Fibroblast of mammary gland (primary cell): ENCODE measurements around the gene TMEM143.
"Not testable (repeated sequence)": the region's sequence is repeated elsewhere in the genome, so short reads cannot be mapped to it uniquely, and the experiment has no call there.

Experiments used
- DNase-seq: peaks from one replicate; pipeline ENCODE4 v3.0.0-alpha.2; 2010; ENCODE audit warnings: low read depth
- H3K4me3 ChIP-seq: 2 replicates; pipeline ENCODE4 v1.5.1; 2011; ENCODE audit warnings: low read depth, mild to moderate bottlenecking, low read length, moderate library complexity; ENCODE audit not compliant: control insufficient read depth
- CTCF ChIP-seq: conservative IDR thresholded peaks from 2 replicates; pipeline ENCODE4 v1.5.1; 2011; ENCODE audit warnings: low read depth, low read length, inconsistent platforms; ENCODE audit not compliant: control insufficient read depth, insufficient read depth

Gene TMEM143

GRCh38 chr19:48292798-48293197, 70.9 kb downstream of the TMEM143 start:
- H3K4me3 ChIP-seq, result no peak overlapping the region
- no peak for TF ChIP-seq CTCF

GRCh38 chr19:48291489-48291815, 72.3 kb downstream of the TMEM143 start:
- H3K4me3 ChIP-seq, result not testable (repeated sequence)

More at GRCh38 chr19:48292798-48293197, 70.9 kb downstream of the TMEM143 start:
- peak; percentile 97 for DNase-seq

GRCh38 chr19:48290771-48291488, 72.8 kb downstream of the TMEM143 start:
- TF ChIP-seq CTCF, result peak; percentile 91
- DNase-seq, result peak; percentile 86
- H3K4me3 ChIP-seq, result peak overlapping the region; percentile 51

More at GRCh38 chr19:48291489-48291815, 72.3 kb downstream of the TMEM143 start:
- DNase-seq, result not testable (repeated sequence)

- peak overlapping the region; percentile 51 for H3K4me3 ChIP-seq
- DNase-seq, result peak; percentile 47
- TF ChIP-seq CTCF, result no peak
Measured at GRCh38 chr19:48290401-48290770, 73.4 kb downstream of the TMEM143 start.

- no peak for DNase-seq
- H3K4me3 ChIP-seq, result no peak overlapping the region
- TF ChIP-seq CTCF, result no peak
Measured at GRCh38 chr19:48287748-48288147, 76.0 kb downstream of the TMEM143 start.

- no peak for TF ChIP-seq CTCF
- no peak for DNase-seq
- no peak overlapping the region for H3K4me3 ChIP-seq
Measured at GRCh38 chr19:48284896-48285295, 78.8 kb downstream of the TMEM143 start.

- DNase-seq, result peak; percentile 67
- TF ChIP-seq CTCF, result no peak
- no peak overlapping the region for H3K4me3 ChIP-seq
Measured at GRCh38 chr19:48283908-48284307, 79.8 kb downstream of the TMEM143 start.
